ENCODE results near the gene MGAT4A.

DNA sequence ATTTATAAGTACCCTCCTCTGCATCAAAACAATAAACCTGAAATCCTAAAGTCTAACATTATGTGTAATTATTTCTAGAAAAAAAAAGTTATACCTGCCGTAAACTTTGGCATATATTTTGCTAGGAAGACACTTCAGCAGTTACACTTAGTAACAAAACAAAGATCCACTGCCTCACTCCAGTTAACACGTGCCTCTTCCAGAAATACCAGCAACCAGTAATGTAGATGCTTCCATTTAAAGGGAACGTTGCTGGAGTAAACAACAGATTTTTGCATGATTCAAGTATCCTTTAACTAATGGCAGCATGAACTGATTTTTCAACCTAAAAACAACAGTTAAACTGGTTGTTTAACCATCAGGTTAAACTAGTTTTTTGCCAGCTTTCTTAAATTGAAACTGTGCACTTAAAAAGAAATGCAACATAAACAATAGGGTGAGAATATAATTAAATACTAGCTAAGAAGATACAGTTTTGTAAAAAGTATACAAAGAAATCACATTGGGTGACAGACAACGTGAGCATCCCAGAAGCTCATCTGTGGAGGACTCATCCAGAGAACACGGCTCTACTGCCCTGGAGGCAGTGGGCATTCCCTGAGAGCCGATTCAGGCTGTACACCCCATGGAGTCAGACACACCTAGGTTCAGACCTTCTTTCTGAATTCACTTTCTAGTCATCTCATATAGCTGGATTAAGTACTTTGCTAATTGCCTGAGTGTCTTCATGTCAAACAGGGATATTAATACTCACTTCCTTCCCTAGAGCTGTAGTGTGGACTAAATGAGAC lies 22.3 kb downstream of the MGAT4A start:
- TF ChIP-seq, protein P1, sequence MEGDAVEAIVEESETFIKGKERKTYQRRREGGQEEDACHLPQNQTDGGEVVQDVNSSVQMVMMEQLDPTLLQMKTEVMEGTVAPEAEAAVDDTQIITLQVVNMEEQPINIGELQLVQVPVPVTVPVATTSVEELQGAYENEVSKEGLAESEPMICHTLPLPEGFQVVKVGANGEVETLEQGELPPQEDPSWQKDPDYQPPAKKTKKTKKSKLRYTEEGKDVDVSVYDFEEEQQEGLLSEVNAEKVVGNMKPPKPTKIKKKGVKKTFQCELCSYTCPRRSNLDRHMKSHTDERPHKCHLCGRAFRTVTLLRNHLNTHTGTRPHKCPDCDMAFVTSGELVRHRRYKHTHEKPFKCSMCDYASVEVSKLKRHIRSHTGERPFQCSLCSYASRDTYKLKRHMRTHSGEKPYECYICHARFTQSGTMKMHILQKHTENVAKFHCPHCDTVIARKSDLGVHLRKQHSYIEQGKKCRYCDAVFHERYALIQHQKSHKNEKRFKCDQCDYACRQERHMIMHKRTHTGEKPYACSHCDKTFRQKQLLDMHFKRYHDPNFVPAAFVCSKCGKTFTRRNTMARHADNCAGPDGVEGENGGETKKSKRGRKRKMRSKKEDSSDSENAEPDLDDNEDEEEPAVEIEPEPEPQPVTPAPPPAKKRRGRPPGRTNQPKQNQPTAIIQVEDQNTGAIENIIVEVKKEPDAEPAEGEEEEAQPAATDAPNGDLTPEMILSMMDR (IDR thresholded peaks at IDR 0.05; ENCODE audit: low read length) = no peak
- no peak for TF ChIP-seq EZH2 (IDR thresholded peaks at IDR 0.05; ENCODE audit: borderline replicate concordance, low read length)
